Loucy (cell line): ENCODE results near the gene TMOD4.
"Not testable (repeated sequence)": the region's sequence is repeated elsewhere in the genome, so short reads cannot be mapped to it uniquely, and the experiment has no call there.

Experiments used
- H2AFZ ChIP-seq: fragments of 200-600 bp; sonication (generic); 2 replicates; pipeline ENCODE4 v1.6.0; 2016; ENCODE audit warnings: antibody characterized with exemption, mild to moderate bottlenecking, low read length, moderate library complexity
- H3F3A ChIP-seq: fragments of 200-600 bp; 2 replicates; pipeline ENCODE4 v1.6.0; 2016; ENCODE audit warnings: antibody characterized with exemption, low read depth, mild to moderate bottlenecking
- H3K27me3 ChIP-seq: fragments of 200-600 bp; sonication (generic); 2 replicates; pipeline ENCODE4 v1.6.1; 2014; ENCODE audit warnings: low read length, mild to moderate bottlenecking; ENCODE audit not compliant: insufficient read depth, poor library complexity, severe bottlenecking
- H3K36me3 ChIP-seq: fragments of 200-600 bp; sonication (generic); 2 replicates; pipeline ENCODE4 v1.6.1; 2016; ENCODE audit warnings: low read length; ENCODE audit not compliant: insufficient read depth
- H3K4me1 ChIP-seq: fragments of 200-600 bp; sonication (generic); 2 replicates; pipeline ENCODE4 v1.5.1; 2014; ENCODE audit warnings: low read length, mild to moderate bottlenecking; ENCODE audit not compliant: insufficient read depth, poor library complexity, severe bottlenecking
- H3K4me2 ChIP-seq: fragments of 200-600 bp; sonication (generic); 2 replicates; pipeline ENCODE4 v1.6.0; 2014; ENCODE audit warnings: antibody characterized with exemption, low read length, low read depth, mild to moderate bottlenecking; ENCODE audit not compliant: poor library complexity, severe bottlenecking
- H3K4me3 ChIP-seq: fragments of 200-600 bp; sonication (generic); 2 replicates; pipeline ENCODE4 v1.5.1; 2014; ENCODE audit warnings: low read length, mild to moderate bottlenecking, mixed read lengths; ENCODE audit not compliant: poor library complexity, severe bottlenecking
- H3K79me2 ChIP-seq: fragments of 200-600 bp; sonication (generic); 2 replicates; pipeline ENCODE4 v1.6.1; 2014; ENCODE audit warnings: low read length; ENCODE audit not compliant: insufficient read depth
- H3K9ac ChIP-seq: fragments of 200-600 bp; sonication (generic); 2 replicates; pipeline ENCODE4 v1.6.0; 2014; ENCODE audit warnings: mild to moderate bottlenecking, low read depth, low read length, moderate library complexity; ENCODE audit not compliant: poor library complexity, severe bottlenecking
- H3K9me2 ChIP-seq: fragments of 200-600 bp; sonication (generic); replicated peaks from 2 replicates; pipeline ENCODE4 v1.6.1; 2016; ENCODE audit warnings: low read depth, low read length, mixed read lengths
- H3K9me3 ChIP-seq: fragments of 200-600 bp; sonication (generic); 2 replicates; pipeline ENCODE4 v1.6.1; 2014; ENCODE audit warnings: mild to moderate bottlenecking, antibody characterized with exemption, low read length, low read depth; ENCODE audit not compliant: insufficient read depth
- H4K20me1 ChIP-seq: fragments of 200-600 bp; sonication (generic); 2 replicates; pipeline ENCODE4 v1.6.0; 2014; ENCODE audit warnings: antibody characterized with exemption, low read length, mild to moderate bottlenecking; ENCODE audit not compliant: insufficient read depth, poor library complexity, severe bottlenecking
- EZH2phosphoT487 ChIP-seq: fragments of 200-600 bp; IDR thresholded peaks from 2 replicates; pipeline ENCODE4 v1.6.1; 2018; ENCODE audit warnings: antibody characterized with exemption, mild to moderate bottlenecking, moderate library complexity, borderline replicate concordance
- TF ChIP-seq, protein P1 (sequence below): fragments of 200-600 bp; sonication (generic); conservative IDR thresholded peaks from 2 replicates; pipeline ENCODE4 v1.5.1; 2014; ENCODE audit warnings: mild to moderate bottlenecking, antibody characterized with exemption, low read length

TMOD4 gene

DNA sequence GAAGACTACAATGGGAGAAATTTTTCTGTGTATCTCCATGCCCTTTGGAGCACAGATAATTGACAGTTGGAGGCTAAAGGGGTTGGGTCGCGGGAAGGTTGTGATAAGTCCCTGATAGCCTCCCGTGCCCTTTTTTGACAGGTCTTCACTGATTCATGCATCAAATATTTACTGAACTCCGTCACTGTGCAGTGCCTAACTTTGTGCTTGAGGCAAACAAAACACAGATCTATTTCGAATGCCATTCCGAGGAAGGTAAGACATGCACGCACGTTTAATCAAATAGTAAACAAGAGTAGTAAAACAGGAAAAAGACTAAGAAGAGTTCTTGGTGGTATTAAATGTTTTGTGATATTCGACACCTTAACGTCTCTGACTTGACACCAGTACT is 22.1 kb upstream of the TMOD4 start:
- TF ChIP-seq EZH2phosphoT487, result no peak
- TF ChIP-seq, protein P1, sequence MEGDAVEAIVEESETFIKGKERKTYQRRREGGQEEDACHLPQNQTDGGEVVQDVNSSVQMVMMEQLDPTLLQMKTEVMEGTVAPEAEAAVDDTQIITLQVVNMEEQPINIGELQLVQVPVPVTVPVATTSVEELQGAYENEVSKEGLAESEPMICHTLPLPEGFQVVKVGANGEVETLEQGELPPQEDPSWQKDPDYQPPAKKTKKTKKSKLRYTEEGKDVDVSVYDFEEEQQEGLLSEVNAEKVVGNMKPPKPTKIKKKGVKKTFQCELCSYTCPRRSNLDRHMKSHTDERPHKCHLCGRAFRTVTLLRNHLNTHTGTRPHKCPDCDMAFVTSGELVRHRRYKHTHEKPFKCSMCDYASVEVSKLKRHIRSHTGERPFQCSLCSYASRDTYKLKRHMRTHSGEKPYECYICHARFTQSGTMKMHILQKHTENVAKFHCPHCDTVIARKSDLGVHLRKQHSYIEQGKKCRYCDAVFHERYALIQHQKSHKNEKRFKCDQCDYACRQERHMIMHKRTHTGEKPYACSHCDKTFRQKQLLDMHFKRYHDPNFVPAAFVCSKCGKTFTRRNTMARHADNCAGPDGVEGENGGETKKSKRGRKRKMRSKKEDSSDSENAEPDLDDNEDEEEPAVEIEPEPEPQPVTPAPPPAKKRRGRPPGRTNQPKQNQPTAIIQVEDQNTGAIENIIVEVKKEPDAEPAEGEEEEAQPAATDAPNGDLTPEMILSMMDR, result no peak
- H4K20me1 ChIP-seq, result peaks cover 33% of the 10 kb centered on the region
- H3K9ac ChIP-seq, result peak overlapping the region; percentile 84
- peak overlapping the region; percentile 97 for H3K4me2 ChIP-seq
- H3F3A ChIP-seq, result no peaks in the 10 kb centered on the region; the same call in 1 of the 2 replicates
- H3K79me2 ChIP-seq, result peaks cover 43% of the 10 kb centered on the region
- 0 out of 2 replicates have a peak, but pooled peaks cover under 1% of the 10 kb centered on the region for H3K36me3 ChIP-seq
- H2AFZ ChIP-seq, result peak overlapping the region; percentile 98
- H3K9me3 ChIP-seq, result no peaks in the 10 kb centered on the region
- no peaks in the 10 kb centered on the region for H3K27me3 ChIP-seq
- H3K9me2 ChIP-seq, result no peaks in the 10 kb centered on the region
- H3K4me3 ChIP-seq, result peak overlapping the region; percentile 86
- peaks cover 36% of the 10 kb centered on the region for H3K4me1 ChIP-seq

DNA sequence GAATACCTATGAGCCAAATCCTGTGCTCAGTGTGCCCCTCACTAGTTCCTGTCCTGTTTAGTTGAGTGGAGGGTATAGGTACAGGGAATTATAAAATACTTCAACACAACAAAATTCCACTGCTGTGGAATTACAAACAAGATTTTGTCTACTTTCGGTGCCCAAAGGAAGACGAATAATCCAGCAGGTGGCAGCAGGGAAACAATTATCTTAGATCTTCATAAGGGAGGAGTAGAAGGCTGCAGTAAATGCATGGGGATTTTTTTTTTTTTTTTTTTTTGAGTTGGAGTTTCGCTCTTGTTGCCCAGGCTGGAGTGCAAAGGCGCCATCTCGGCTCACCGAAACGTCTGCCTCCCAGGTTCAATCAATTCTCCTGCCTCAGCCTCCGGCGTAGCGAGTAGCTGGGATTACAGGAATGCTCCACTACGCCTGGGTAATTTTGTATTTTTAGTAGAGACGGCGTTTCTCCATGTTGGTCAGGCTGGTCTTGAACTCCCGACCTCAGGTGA is 20.6 kb upstream of the TMOD4 start:
- Histone ChIP-seq H3K79me2 (peaks cover 28% of the 10 kb centered on the region), H4K20me1 (peaks cover 21% of the 10 kb centered on the region), H3K27me3 (no peaks in the 10 kb centered on the region), H2AFZ (peak overlapping the region; percentile 74), H3K4me2 (peak overlapping the region; percentile 71), H3K4me1 (peaks cover 21% of the 10 kb centered on the region), H3F3A (no peaks in the 10 kb centered on the region; the same call in 1 of the 2 replicates), H3K9me3 (no peaks in the 10 kb centered on the region), H3K4me3 (peak overlapping the region; percentile 60), H3K9me2 (no peaks in the 10 kb centered on the region), H3K36me3 (no peaks in the 10 kb centered on the region), H3K9ac (no peak overlapping the region)
- TF ChIP-seq, protein P1, result peak; percentile 69
- TF ChIP-seq EZH2phosphoT487, result no peak

DNA sequence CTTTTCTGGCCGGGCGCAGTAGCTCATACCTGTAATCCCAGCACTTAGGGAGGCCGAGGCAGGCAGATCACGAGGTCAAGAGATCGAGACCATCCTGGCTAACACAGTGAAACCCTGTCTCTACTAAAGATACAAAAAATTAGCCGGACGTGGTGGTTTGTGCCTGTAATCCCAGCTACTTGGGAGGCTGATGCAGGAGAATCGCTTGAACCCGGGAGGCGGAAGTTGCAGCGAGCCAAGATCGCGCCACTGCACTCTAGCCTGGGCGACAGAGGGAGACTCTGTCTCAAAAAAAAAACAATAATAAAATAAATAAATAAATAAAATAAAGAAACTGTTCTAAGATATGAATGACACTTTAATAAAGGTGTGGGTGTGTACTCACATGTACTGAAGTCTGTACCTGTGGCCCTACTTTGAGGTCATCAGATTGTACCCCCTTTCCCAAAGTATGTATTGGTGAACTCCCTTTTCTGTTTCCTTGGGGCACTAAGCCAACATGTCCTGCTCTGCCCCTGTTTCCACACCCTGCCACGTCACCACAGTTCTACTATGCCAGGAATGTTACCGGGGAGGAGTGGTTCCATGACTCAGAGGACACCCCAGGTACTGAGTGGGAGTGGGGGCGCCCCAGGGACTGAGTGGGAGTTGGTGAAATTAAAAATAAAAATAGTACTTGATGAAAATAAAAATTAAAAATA is 19.3 kb upstream of the TMOD4 start:
- H2AFZ ChIP-seq, H3K4me3 ChIP-seq: not testable (repeated sequence)
- peaks cover 11% of the 10 kb centered on the region for H4K20me1 ChIP-seq

More for the DNA sequence above, 19.3 kb upstream of the TMOD4 start:
- not testable (repeated sequence) for H3F3A ChIP-seq, H3K9me3 ChIP-seq, H3K9me2 ChIP-seq, H3K4me2 ChIP-seq, H3K27me3 ChIP-seq, H3K36me3 ChIP-seq, H3K9ac ChIP-seq
- Histone ChIP-seq H3K4me1 (peaks cover 11% of the 10 kb centered on the region), H3K79me2 (peaks cover 17% of the 10 kb centered on the region)
